H1 (cell line): ENCODE data around the gene IKZF5. TPM values are rescaled to one million over a fixed set of nuclear protein-coding genes. Genes with fewer than 3 reads are reported as not detected.

Experiments
- CTCF ChIA-PET: fragments of 300-600 bp; sonication (Branson Sonifier 250); formaldehyde crosslinking; loops from one replicate; lab custom pipeline; 2021; ENCODE audit not compliant: partially characterized antibody; lab: Charles Lee
- POLR2A ChIA-PET: fragments of 300-600 bp; sonication (Branson Sonifier 250); formaldehyde crosslinking; loops from one replicate; lab custom pipeline; 2021; ENCODE audit warnings: inconsistent platforms; ENCODE audit not compliant: partially characterized antibody; lab: Charles Lee
- DNase-seq, 2 experiments: peaks; one replicate each; pipeline versions ENCODE4 v3.0.0 to v3.0.0-alpha.2; 2010 to 2022; ENCODE audit warnings: low spot score in 2 of 2, low read depth in 1 of 2, mixed read lengths in 1 of 2
- FAIRE-seq: peaks from 2 replicates; lab custom pipeline; 2011; peaks lifted over from hg19 to GRCh38; lab: Jason Lieb, UNC
- H2AFZ ChIP-seq: 2 replicates; pipeline ENCODE4 v1.8.1; 2012; ENCODE audit warnings: low read length, inconsistent platforms
- H2AK5ac ChIP-seq: 2 replicates; pipeline ENCODE4 v1.6.1; 2013; ENCODE audit warnings: low read depth, low read length
- H2BK120ac ChIP-seq: replicated peaks from 2 replicates; pipeline ENCODE3; 2013; ENCODE audit warnings: low read depth, low read length, inconsistent platforms
- H2BK12ac ChIP-seq: 2 replicates; pipeline ENCODE4 v1.6.1; 2013; ENCODE audit warnings: low read depth, low read length
- H2BK15ac ChIP-seq: 2 replicates; pipeline ENCODE4 v1.6.1; 2013; ENCODE audit warnings: low read length
- H2BK20ac ChIP-seq: 2 replicates; pipeline ENCODE4 v1.6.1; 2013; ENCODE audit warnings: low read length
- H2BK5ac ChIP-seq: 2 replicates; pipeline ENCODE4 v1.6.1; 2013; ENCODE audit warnings: low read depth, low read length
- H3K14ac ChIP-seq: 2 replicates; pipeline ENCODE4 v1.6.1; 2013; ENCODE audit warnings: inconsistent platforms; ENCODE audit not compliant: insufficient read length
- H3K18ac ChIP-seq: 2 replicates; pipeline ENCODE4 v1.6.1; 2013; ENCODE audit warnings: low read length; ENCODE audit errors: extremely low read depth
- H3K23ac ChIP-seq: 2 replicates; pipeline ENCODE4 v1.6.1; 2013; ENCODE audit warnings: inconsistent platforms; ENCODE audit not compliant: insufficient read length
- H3K23me2 ChIP-seq: 2 replicates; pipeline ENCODE4 v1.6.1; 2013; ENCODE audit warnings: low read depth, low read length
- H3K27ac ChIP-seq: 2 replicates; pipeline ENCODE4 v1.6.1; 2011; ENCODE audit warnings: low read depth, low read length, inconsistent platforms
- H3K27me3 ChIP-seq, 4 experiments: replicated peaks in 1 of 4; 1 replicate in 1 of 4; 2 replicates in 3 of 4; pipeline versions ENCODE4 v1.6.1 to v1.8.1; 2011 to 2013; ENCODE audit warnings: low read length in 3 of 4, mild to moderate bottlenecking in 3 of 4, inconsistent platforms in 2 of 4, mixed read lengths in 2 of 4, moderate library complexity in 1 of 4; ENCODE audit not compliant: control insufficient read depth in 3 of 4, insufficient read depth in 3 of 4; ENCODE audit errors: extremely low read depth in 1 of 4
- H3K36me3 ChIP-seq, 4 experiments: 2 replicates each; pipeline versions ENCODE4 v1.6.1 to v1.8.1; 2011 to 2013; ENCODE audit warnings: mild to moderate bottlenecking in 4 of 4, low read length in 3 of 4, moderate library complexity in 2 of 4, control low read depth in 1 of 4, inconsistent platforms in 1 of 4; ENCODE audit not compliant: insufficient read depth in 4 of 4, control insufficient read depth in 2 of 4
- H3K4ac ChIP-seq: replicated peaks from 2 replicates; pipeline ENCODE3; 2013; ENCODE audit warnings: low read length, low read depth, mixed read lengths, inconsistent platforms; ENCODE audit not compliant: insufficient read length
- H3K4me1 ChIP-seq, 4 experiments: replicated peaks in 1 of 4; 1 replicate in 1 of 4; 2 replicates in 3 of 4; pipeline versions ENCODE4 v1.6.1 to v1.8.1; 2011 to 2013; ENCODE audit warnings: low read length in 3 of 4, inconsistent platforms in 2 of 4, mixed read lengths in 1 of 4; ENCODE audit not compliant: insufficient read depth in 4 of 4, control insufficient read depth in 3 of 4
- H3K4me2 ChIP-seq, 2 experiments: 2 replicates each; pipeline versions ENCODE4 v1.6.1 to v1.8.1; 2011 to 2013; ENCODE audit warnings: low read depth in 2 of 2, low read length in 2 of 2, control low read depth in 1 of 2, inconsistent platforms in 1 of 2, mild to moderate bottlenecking in 1 of 2; ENCODE audit not compliant: insufficient read depth in 1 of 2
- H3K4me3 ChIP-seq, 4 experiments: fragments of 200-600, 300-600 bp in 1 of 4; sonication (generic), shearing (Covaris generic), sonication (Bioruptor Twin) in 1 of 4; 2 replicates each; pipeline versions ENCODE4 v1.5.1 to v1.8.1; 2011 to 2016; ENCODE audit warnings: low read length in 4 of 4, low read depth in 3 of 4, control low read depth in 2 of 4, inconsistent platforms in 2 of 4, mild to moderate bottlenecking in 2 of 4, mixed read lengths in 1 of 4, moderate library complexity in 1 of 4; ENCODE audit not compliant: insufficient read depth in 2 of 4; ENCODE audit errors: extremely low read depth in 1 of 4
- H3K56ac ChIP-seq: replicated peaks from 2 replicates; pipeline ENCODE3; 2013; ENCODE audit warnings: low read depth, mild to moderate bottlenecking, mixed read lengths, low read length, inconsistent platforms; ENCODE audit not compliant: insufficient read length
- H3K79me1 ChIP-seq: 2 replicates; pipeline ENCODE4 v1.6.1; 2013; ENCODE audit warnings: low read depth, low read length, control low read depth
- H3K79me2 ChIP-seq, 2 experiments: 2 replicates each; pipeline versions ENCODE4 v1.6.1 to v1.8.1; 2012 to 2013; ENCODE audit warnings: low read length in 2 of 2, mild to moderate bottlenecking in 2 of 2, inconsistent platforms in 1 of 2; ENCODE audit not compliant: insufficient read depth in 2 of 2, control insufficient read depth in 1 of 2
- H3K9ac ChIP-seq, 4 experiments: replicated peaks in 1 of 4; 1 replicate in 1 of 4; 2 replicates in 3 of 4; pipeline versions ENCODE4 v1.6.1 to v1.8.1; 2011 to 2013; ENCODE audit warnings: low read depth in 3 of 4, low read length in 3 of 4, control low read depth in 2 of 4, mild to moderate bottlenecking in 2 of 4, moderate library complexity in 2 of 4, inconsistent platforms in 1 of 4; ENCODE audit errors: extremely low read depth in 1 of 4
- H3K9me3 ChIP-seq, 2 experiments: 2 replicates each; pipeline versions ENCODE4 v1.6.1 to v1.8.1; 2012 to 2013; ENCODE audit warnings: mild to moderate bottlenecking in 2 of 2, moderate library complexity in 2 of 2, control low read depth in 1 of 2, inconsistent platforms in 1 of 2, low read depth in 1 of 2, low read length in 1 of 2, mixed read lengths in 1 of 2; ENCODE audit not compliant: insufficient read depth in 2 of 2
- H4K20me1 ChIP-seq, 2 experiments: replicated peaks in 1 of 2; 2 replicates each; pipeline versions ENCODE3 to v1.8.1; 2011 to 2013; ENCODE audit warnings: inconsistent platforms in 2 of 2, low read length in 2 of 2, mild to moderate bottlenecking in 1 of 2; ENCODE audit not compliant: insufficient read depth in 2 of 2, control insufficient read depth in 1 of 2
- H4K5ac ChIP-seq: 2 replicates; pipeline ENCODE4 v1.6.1; 2013; ENCODE audit warnings: low read length, low read depth, mixed read lengths, inconsistent platforms; ENCODE audit not compliant: insufficient read length
- H4K8ac ChIP-seq: 2 replicates; pipeline ENCODE4 v1.8.0; 2013; ENCODE audit warnings: mild to moderate bottlenecking, moderate library complexity, low read length, inconsistent platforms; ENCODE audit not compliant: insufficient read depth; ENCODE audit errors: extremely low read depth
- H4K91ac ChIP-seq: replicated peaks from 2 replicates; pipeline ENCODE3; 2013; ENCODE audit warnings: low read length, mixed read lengths, inconsistent platforms; ENCODE audit not compliant: insufficient read length
- BCL11A ChIP-seq, 2 experiments: IDR thresholded peaks; one replicate each; pipeline ENCODE4 v1.6.1; 2011; ENCODE audit warnings: low read depth in 2 of 2, low read length in 2 of 2, mild to moderate bottlenecking in 2 of 2
- EGR1 ChIP-seq: IDR thresholded peaks from 2 replicates; pipeline ENCODE4 v1.6.1; 2011; ENCODE audit warnings: low read depth, low read length, borderline replicate concordance
- WGBS, 2 experiments: shearing (Covaris generic) in 1 of 2; methylation state at CpG; one replicate each; pipeline versions ENCODE4 v1.1.6 to v1.1.7; 2013 to 2015; ENCODE audit warnings: low lambda C conversion rate in 2 of 2, mixed read lengths in 2 of 2, inconsistent platforms in 1 of 2, low coverage in 1 of 2, missing lambda C conversion rate in 1 of 2; ENCODE audit not compliant: insufficient replicate concordance in 2 of 2, insufficient coverage in 1 of 2, insufficient read length in 1 of 2; ENCODE audit errors: extremely low coverage in 1 of 2, missing lambda C conversion rate in 1 of 2; 5-methylcytosine and 5-hydroxymethylcytosine counted together
- polyA plus RNA-seq, 7 experiments: library from polyadenylated mRNA; depleted of rRNA in 3 of 7; stranded (reverse) in 5 of 7; unstranded in 2 of 7; fragments of >200 nt in 5 of 7; fragments of 200-250 nt in 2 of 7; gene quantifications; 1 replicate in 5 of 7; 2 replicates in 1 of 7; 4 replicates in 1 of 7; pipeline versions ENCODE4 v1.2.1 to v1.2.3, GENCODE V29; 2011 to 2013; ENCODE audit warnings: missing spikeins in 2 of 7, mixed read lengths in 2 of 7
- total RNA-seq: library from RNA; stranded (reverse); fragmentation: NEBNext Ultra II Directional; extraction: Animal tissue kit (Norgen Biotek cat#: 25700); gene quantifications from 2 replicates; pipeline ENCODE4 v1.2.1, GENCODE V29; 2021

Gene IKZF5
- total and polyA plus RNA-seq, 2 of the 8 experiments (the other 6 are each of a cell fraction or from before 2014, with no cell fraction given), result 5.2 to 15.3 TPM

GRCh38 chr10:122983898-122984297 is 24.7 kb downstream of the IKZF5 start:
- Histone ChIP-seq H2BK20ac (no peak overlapping the region), H3K23ac (no peak overlapping the region), H3K18ac (no peak overlapping the region), H3K14ac (no peak overlapping the region), H3K4me2 (no peak overlapping the region), H3K27me3 (no peaks in the 10 kb centered on the region), H2BK5ac (no peak overlapping the region), H2AK5ac (no peak overlapping the region), H2AFZ (no peak overlapping the region), H3K4me1 (peaks cover 0 to 3% (median 0%) of the 10 kb centered on the region in 4 experiments; a peak in 2 of 7 replicates), H3K23me2 (peaks cover 7% of the 10 kb centered on the region), H4K5ac (no peak overlapping the region), H3K56ac (no peak overlapping the region), H3K9ac (no peak overlapping the region), H2BK120ac (no peak overlapping the region), H2BK15ac (no peak overlapping the region), H3K79me1 (no peaks in the 10 kb centered on the region), H4K91ac (no peak overlapping the region), H4K20me1 (no peaks in the 10 kb centered on the region), H3K36me3 (peaks cover 0 to 7% (median 2%) of the 10 kb centered on the region in 4 experiments; a peak in 2 of 8 replicates), H2BK12ac (no peak overlapping the region), H3K4me3 (no peak overlapping the region), H3K79me2 (no peaks in the 10 kb centered on the region), H4K8ac (no peak overlapping the region), H3K4ac (no peak overlapping the region), H3K9me3 (no peaks in the 10 kb centered on the region), H3K27ac (no peak overlapping the region)
- WGBS, 2 experiments, result 90% methylated on average over 6 of the region's 6 CpGs; no CpG with 5 or more reads in 1 of the 2 experiments
- CTCF ChIA-PET, result interaction anchor here (0.7 kb wide), 1 partner anchor 14 kb away, joined by 3 read pairs; no protein-coding TSS in a partner anchor
- POLR2A ChIA-PET, result interaction anchor here (1.0 to 2.6 kb wide), 2 partner anchors 16 to 24 kb away, joined by 4 to 6 read pairs; no protein-coding TSS in a partner anchor
- DNase-seq, result no peak
- FAIRE-seq, result no peak
- TF ChIP-seq BCL11A (IDR thresholded peaks at IDR 0.05; ENCODE audit: low read depth in 2 of 2, low read length in 2 of 2) (no peak), EGR1 (no peak)
